Fibroblast of pulmonary artery (primary cell): ENCODE measurements around the gene P2RX4.
"Not testable (repeated sequence)": the region's sequence is repeated elsewhere in the genome, so short reads cannot be mapped to it uniquely, and the experiment has no call there.

ENCODE experiments used
- DNase-seq: peaks from one replicate; pipeline ENCODE4 v3.0.0-alpha.2; 2010; ENCODE audit warnings: low read depth
- H3K4me3 ChIP-seq: replicated peaks from 2 replicates; pipeline ENCODE4 v1.5.1; 2011; ENCODE audit warnings: low read depth, mild to moderate bottlenecking, control low read depth, low read length, moderate library complexity
- TF ChIP-seq, protein P1 (sequence below): IDR thresholded peaks from 2 replicates; pipeline ENCODE4 v1.5.1; 2011; ENCODE audit warnings: mild to moderate bottlenecking, control low read depth, low read length, inconsistent platforms; ENCODE audit errors: missing control alignments

The P2RX4 gene

DNA sequence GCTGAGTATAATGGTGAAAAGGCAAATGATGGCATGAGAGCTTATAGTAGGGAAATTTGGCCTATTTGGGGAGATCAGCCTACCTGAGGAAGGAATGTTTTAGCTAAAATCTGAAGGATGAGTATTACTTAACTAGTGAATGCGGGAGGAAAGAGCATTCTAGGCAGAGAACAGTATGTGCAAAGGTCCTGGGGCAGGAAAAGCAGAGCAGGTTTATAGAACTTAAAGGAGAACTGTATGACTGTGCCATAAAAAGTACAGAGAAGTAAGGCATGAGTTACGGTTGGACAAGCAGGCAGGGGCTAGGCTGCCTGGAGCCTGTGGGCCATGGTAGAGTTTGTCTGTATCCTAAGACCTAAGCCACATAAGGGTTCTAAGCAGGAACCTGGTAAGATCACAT is 21.7 kb upstream of the P2RX4 start:
- DNase-seq = no peak
- no peak overlapping the region for H3K4me3 ChIP-seq
- TF ChIP-seq, protein P1, sequence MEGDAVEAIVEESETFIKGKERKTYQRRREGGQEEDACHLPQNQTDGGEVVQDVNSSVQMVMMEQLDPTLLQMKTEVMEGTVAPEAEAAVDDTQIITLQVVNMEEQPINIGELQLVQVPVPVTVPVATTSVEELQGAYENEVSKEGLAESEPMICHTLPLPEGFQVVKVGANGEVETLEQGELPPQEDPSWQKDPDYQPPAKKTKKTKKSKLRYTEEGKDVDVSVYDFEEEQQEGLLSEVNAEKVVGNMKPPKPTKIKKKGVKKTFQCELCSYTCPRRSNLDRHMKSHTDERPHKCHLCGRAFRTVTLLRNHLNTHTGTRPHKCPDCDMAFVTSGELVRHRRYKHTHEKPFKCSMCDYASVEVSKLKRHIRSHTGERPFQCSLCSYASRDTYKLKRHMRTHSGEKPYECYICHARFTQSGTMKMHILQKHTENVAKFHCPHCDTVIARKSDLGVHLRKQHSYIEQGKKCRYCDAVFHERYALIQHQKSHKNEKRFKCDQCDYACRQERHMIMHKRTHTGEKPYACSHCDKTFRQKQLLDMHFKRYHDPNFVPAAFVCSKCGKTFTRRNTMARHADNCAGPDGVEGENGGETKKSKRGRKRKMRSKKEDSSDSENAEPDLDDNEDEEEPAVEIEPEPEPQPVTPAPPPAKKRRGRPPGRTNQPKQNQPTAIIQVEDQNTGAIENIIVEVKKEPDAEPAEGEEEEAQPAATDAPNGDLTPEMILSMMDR = no peak

DNA sequence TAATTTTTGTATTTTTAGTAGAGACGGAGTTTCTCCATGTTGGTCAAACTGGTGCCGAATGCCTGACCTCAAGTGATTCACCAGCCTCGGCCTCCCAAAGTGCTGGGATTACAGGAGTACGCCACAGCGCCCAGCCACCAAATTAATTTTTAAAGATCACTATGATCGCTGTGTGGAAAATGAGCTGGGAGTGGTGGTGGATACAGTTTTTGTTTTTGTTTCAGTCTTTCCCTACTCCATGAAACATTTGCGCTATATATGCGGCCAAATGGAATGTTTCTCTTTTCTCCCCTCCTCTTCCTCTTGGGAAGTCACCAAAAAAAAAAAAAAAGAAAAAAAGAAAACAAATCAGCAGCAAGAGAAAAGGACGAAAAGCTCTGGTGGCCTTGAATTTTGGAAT is 20.8 kb upstream of the P2RX4 start:
- TF ChIP-seq, protein P1 = no peak
- no peak for DNase-seq

DNA sequence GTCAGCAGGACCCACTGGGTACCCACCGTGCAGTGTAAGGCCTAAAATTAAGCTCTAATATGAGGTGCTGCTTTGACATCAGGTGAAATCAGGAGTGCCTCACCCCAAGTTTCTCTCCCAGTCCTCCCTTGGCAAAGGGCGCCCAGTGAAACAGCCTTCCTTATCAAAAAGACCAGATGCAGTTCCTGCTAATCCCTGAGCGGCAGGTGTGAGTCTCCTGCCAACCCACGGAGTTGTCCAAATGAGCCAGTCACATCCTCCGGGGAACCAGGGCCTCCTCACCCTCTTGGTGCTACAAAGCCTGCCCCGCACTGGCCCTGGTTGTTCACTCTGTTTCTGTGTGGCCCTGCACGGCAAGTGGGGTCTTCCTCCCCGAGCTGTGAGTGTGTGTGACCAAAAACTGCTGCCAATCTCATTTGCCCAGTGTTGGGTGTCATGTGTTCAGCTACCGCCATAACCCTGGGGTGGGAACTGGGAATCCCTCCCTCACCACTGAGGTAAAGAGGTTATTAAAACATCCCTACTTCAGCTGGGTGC is 20.2 kb upstream of the P2RX4 start:
- no peak overlapping the region for H3K4me3 ChIP-seq
- TF ChIP-seq, protein P1 = no peak
- DNase-seq = no peak

More for the DNA sequence above, 20.8 kb upstream of the P2RX4 start:
- H3K4me3 ChIP-seq = no peak overlapping the region

DNA sequence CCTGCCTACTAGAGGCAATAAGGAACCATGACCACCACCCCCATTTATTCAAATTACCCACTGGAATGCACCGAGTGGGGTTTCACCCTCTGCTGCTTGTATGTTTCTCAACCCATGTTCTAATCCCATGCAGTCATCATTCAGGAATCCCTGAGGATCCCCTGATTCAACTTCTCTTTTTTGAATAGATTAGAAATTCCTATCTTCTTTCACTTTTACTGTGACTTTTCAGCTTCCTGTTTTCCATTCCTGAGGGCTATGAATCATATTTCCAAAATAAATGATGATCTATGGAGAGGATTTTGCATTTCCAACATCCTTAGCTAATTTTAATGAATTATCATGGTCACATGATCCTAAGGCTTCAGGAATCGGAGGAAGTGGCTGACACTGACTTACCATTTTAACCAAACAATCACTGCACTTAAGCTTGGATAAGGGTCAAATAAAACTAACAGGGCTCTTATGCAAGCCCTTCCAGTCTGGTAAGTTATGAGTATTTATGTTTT is 19.4 kb upstream of the P2RX4 start:
- TF ChIP-seq, protein P1 = no peak

DNA sequence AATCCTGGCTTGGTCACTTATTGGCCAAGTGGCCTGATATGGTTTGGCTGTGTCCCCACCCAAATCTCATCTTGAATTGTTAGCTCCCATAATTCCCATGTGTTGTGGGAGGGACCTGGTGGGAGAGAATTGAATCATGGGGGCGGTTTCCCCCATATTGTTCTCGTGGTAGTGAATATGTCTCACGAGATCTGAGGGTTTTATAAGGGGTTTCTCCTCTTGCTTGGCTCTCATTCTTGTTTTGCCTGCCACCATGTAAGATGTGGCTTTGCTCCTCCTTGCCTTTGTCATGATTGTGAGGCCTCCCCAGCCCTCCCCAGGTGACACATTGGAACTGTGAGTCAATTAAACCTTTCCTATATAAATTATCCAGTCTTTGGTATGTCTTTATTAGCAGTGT is 18.8 kb upstream of the P2RX4 start:
- no peak overlapping the region for H3K4me3 ChIP-seq
- no peak for DNase-seq
- TF ChIP-seq, protein P1 = no peak

More for the DNA sequence above, 19.4 kb upstream of the P2RX4 start:
- H3K4me3 ChIP-seq = no peak overlapping the region
- DNase-seq = peak; percentile 94

DNA sequence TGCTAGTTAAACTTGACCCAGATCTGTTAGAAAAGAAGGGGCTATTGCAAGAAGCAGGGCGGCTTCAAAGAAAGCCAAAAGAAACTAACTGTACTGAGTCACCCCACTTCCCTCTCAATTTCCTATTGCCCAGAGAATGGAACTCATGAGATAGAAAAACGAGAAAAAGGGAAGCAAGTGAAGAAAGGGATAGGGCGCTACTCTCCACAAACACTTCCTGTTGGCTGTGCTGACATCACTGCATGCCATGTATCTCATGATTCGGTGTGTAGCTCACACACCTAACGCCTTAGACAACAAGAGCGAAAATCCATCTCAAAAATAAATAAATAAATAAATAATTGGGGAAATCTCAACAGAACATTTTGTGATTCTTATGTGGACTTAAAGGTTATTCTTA is 13.0 kb upstream of the P2RX4 start:
- H3K4me3 ChIP-seq = no peak overlapping the region
- TF ChIP-seq, protein P1 = no peak
- DNase-seq = no peak

DNA sequence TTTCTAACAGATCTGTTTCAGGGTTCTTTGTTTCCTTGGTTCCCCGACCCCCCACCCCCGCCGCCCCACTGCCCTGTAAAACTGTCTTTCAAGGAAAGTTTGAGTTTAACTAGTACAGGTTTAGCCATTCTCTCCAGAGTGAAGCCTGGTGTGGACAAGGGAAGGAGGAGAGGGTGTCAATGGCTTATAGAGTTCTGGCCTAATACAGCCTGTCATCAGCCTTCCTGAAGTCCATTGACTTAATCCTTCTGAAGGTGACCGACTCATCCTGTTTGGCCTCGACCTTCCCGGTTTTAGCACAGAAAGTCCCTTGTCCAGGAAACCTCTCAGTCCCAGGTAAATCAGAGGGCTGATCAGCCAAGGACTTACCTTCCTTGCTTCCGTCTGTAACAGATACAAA is 11.0 kb upstream of the P2RX4 start:
- TF ChIP-seq, protein P1 = no peak
- DNase-seq = no peak
- H3K4me3 ChIP-seq = no peak overlapping the region

DNA sequence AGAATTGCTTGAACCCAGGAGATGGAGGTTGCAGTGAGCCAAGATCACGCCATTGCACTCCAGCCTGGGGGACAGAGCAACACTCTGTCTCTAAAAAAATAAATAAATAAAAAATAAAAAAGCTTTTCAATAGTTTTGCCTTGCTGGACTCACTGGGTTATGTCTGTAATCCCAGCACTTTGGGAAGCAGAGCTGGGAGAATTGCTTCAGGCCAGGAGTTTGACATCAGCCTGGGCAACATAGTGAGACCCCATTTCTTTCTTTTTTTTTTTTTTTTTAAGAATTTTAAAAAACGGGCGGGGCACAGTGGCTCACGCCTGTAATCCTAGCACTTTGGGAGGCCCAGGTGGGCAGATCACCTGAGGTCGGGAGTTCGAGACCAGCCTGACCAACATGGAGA is 8.8 kb upstream of the P2RX4 start:
- not testable (repeated sequence) for DNase-seq, H3K4me3 ChIP-seq
